GM12875 (cell line): ENCODE data around the gene PGBD1.

Experiments
- H3K4me3 ChIP-seq: one replicate; pipeline ENCODE4 v1.5.1; 2011; ENCODE audit warnings: low read depth, low read length, control low read depth
- TF ChIP-seq, protein P1 (sequence below): IDR thresholded peaks from 2 replicates; pipeline ENCODE4 v1.5.1; 2011; ENCODE audit warnings: low read depth, mild to moderate bottlenecking, control low read depth, inconsistent platforms, low read length, moderate library complexity, borderline replicate concordance; ENCODE audit not compliant: insufficient read depth

Gene PGBD1, protein sequence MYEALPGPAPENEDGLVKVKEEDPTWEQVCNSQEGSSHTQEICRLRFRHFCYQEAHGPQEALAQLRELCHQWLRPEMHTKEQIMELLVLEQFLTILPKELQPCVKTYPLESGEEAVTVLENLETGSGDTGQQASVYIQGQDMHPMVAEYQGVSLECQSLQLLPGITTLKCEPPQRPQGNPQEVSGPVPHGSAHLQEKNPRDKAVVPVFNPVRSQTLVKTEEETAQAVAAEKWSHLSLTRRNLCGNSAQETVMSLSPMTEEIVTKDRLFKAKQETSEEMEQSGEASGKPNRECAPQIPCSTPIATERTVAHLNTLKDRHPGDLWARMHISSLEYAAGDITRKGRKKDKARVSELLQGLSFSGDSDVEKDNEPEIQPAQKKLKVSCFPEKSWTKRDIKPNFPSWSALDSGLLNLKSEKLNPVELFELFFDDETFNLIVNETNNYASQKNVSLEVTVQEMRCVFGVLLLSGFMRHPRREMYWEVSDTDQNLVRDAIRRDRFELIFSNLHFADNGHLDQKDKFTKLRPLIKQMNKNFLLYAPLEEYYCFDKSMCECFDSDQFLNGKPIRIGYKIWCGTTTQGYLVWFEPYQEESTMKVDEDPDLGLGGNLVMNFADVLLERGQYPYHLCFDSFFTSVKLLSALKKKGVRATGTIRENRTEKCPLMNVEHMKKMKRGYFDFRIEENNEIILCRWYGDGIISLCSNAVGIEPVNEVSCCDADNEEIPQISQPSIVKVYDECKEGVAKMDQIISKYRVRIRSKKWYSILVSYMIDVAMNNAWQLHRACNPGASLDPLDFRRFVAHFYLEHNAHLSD

DNA sequence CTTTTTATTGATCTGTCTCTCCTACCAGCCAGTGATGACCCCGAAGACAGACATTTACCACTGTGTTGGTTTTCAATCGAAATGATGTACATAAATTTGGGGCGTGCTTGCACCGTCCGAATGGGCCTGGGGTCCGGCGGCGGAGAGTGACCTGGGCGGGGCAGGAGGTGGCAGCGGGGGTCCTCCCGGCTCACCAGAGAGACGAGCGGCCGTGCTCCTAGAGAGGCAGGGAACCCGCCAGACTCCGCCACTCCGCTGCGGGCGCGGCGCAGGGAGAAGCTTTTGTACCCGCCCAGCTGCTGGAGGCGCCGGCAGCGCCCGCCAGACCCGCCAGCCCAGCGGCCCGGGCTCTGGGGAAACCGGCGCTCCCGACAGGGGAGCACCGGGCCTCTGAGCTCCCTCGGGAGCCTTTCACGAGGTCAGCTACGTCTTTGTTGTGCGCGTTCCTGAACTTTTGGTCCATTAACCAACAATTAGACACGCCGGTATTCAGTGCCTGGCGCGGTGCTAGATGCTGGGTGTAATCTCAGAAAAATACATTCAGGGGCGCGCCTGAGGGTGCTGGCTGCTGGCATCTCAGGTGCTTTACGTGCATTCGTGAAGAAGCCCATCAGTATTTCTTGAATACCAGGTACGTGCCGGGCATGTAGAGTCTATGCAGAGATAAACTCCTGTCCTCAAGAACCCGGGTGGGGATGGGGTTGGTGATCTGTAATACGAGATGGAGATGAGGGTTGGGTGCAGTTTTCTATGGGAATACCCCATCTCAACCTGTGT lies at the start of gene PGBD1:
Gene PGBD1, plus strand, starts transcription at position 285 of the 777 bp plus-strand sequence. CDS start 2,242 bp downstream, outside the sequence.
- TF ChIP-seq, protein P1, sequence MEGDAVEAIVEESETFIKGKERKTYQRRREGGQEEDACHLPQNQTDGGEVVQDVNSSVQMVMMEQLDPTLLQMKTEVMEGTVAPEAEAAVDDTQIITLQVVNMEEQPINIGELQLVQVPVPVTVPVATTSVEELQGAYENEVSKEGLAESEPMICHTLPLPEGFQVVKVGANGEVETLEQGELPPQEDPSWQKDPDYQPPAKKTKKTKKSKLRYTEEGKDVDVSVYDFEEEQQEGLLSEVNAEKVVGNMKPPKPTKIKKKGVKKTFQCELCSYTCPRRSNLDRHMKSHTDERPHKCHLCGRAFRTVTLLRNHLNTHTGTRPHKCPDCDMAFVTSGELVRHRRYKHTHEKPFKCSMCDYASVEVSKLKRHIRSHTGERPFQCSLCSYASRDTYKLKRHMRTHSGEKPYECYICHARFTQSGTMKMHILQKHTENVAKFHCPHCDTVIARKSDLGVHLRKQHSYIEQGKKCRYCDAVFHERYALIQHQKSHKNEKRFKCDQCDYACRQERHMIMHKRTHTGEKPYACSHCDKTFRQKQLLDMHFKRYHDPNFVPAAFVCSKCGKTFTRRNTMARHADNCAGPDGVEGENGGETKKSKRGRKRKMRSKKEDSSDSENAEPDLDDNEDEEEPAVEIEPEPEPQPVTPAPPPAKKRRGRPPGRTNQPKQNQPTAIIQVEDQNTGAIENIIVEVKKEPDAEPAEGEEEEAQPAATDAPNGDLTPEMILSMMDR: no peak
- peak within 1 kb of the TSS; percentile 54 for H3K4me3 ChIP-seq

DNA sequence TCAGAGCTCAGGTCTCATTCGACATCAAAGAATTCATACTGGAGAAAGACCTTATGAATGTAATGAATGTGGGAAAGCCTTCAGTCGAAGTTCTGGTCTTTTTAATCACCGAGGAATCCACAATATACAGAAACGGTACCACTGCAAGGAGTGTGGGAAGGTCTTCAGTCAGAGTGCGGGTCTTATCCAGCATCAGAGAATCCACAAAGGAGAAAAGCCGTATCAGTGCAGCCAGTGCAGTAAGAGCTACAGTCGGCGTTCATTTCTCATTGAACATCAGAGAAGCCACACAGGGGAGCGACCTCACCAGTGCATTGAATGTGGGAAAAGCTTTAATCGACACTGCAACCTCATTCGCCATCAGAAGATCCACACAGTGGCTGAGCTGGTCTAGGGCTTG lies 48.6 kb upstream of the PGBD1 start:
- H3K4me3 ChIP-seq: no peak overlapping the region
- TF ChIP-seq, protein P1: no peak

DNA sequence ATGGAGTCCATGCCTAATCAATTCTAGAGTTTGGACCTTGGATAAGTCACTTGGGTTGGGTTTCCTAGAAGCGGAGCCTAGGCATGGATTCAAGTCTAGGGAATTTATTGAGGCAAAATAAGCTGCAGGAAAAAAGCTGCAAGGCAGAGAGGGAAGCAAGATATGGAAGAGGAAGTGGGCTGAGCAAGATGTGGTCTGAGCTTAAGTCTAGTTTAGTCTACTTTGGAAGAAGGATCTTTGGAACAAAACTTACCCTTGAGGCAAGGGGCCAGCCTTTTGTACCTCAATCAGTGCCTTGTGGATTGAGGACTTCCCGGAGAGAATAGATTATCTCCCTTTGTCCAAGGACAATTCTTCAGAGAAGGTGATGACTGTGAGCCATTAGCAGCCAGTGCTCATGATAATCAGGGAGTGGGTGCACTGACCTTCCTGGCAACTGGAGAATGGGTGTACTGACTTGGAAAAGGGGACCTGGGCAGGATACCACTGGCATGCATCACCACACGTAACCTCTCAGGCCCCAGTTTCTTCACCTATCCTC lies 45.4 kb upstream of the PGBD1 start:
- TF ChIP-seq, protein P1: no peak

DNA sequence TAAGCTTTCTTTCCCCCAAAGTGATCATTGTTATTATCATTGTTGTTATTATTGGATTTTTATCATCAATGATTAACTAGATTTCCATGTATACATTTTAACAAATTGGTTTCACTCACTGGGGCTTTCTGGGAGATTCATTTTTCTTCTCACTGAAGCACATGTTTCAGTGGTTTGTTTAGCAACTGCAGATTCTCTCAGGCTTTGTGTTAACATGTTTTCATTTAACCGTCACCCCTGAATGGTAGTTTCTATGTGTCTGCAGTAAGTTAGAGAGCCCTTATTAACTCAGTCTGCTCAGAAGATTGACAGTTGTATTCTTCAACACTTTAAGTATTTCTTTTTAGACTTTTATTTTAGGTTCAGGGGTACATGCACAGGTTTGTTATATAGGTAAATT lies 41.7 kb upstream of the PGBD1 start:
- TF ChIP-seq, protein P1: no peak

More for the DNA sequence above, 45.4 kb upstream of the PGBD1 start:
- H3K4me3 ChIP-seq: no peak overlapping the region

GRCh38 chr6:28240471-28240870 lies 40.9 kb upstream of the PGBD1 start:
- TF ChIP-seq, protein P1: no peak
- H3K4me3 ChIP-seq: no peak overlapping the region

More for the DNA sequence above, 41.7 kb upstream of the PGBD1 start:
- no peak overlapping the region for H3K4me3 ChIP-seq

GRCh38 chr6:28243946-28244345 lies 37.4 kb upstream of the PGBD1 start:
- H3K4me3 ChIP-seq: no peak overlapping the region
- TF ChIP-seq, protein P1: no peak
